Muscle of back (tissue), 13 donors: Measurements from ENCODE around the gene ARID4A. TPM values are rescaled to one million over a fixed set of nuclear protein-coding genes. Genes with fewer than 3 reads are reported as not detected.
"Not testable (repeated sequence)": the region's sequence is repeated elsewhere in the genome, so short reads cannot be mapped to it uniquely, and the experiment has no call there.

Experiments used
- DNase-seq, 3 donors: peaks; one replicate each; pipeline versions ENCODE4 v3.0.0 to v3.0.0-alpha.2; 2013
- long read RNA-seq, 9 donors: transcript quantifications; one replicate each; lab custom pipeline, GENCODE V29; 2026
- polyA plus RNA-seq, 10 donors: library from polyadenylated mRNA; unstranded; fragments of 120-200 nt; gene quantifications; one replicate each; pipeline ENCODE4 v1.2.1, GENCODE V29; 2013; ENCODE audit not compliant: insufficient read length in 10 of 10

The ARID4A gene
- polyA plus RNA-seq: 10 to 100 TPM; 11.4 to 18.3 (median 14.8) TPM
- long read RNA-seq, donor 1, full-length matches to known transcripts: 1 of 1 reads
- long read RNA-seq, donor 1, partial matches to known transcripts: 0 of 1 reads
- long read RNA-seq, donor 1, other reads (novel, unspliced or antisense): 0 of 1 reads
- long read RNA-seq, donor 2, partial matches to known transcripts: 0 of 1 reads
- long read RNA-seq, donor 2, other reads (novel, unspliced or antisense): 0 of 1 reads
- long read RNA-seq, donor 3: 0 reads
- long read RNA-seq, donor 4: 0 reads
- long read RNA-seq, donor 5, partial matches to known transcripts: 6 of 7 reads
- long read RNA-seq, donor 5, other reads (novel, unspliced or antisense): 0 of 7 reads
- long read RNA-seq, donor 6: 0 reads
- long read RNA-seq, donor 7, partial matches to known transcripts: 19 of 19 reads
- long read RNA-seq, donor 7, other reads (novel, unspliced or antisense): 0 of 19 reads
- long read RNA-seq, donor 8, partial matches to known transcripts: 8 of 8 reads
- long read RNA-seq, donor 8, other reads (novel, unspliced or antisense): 0 of 8 reads
- long read RNA-seq, donor 9: 0 reads

DNA sequence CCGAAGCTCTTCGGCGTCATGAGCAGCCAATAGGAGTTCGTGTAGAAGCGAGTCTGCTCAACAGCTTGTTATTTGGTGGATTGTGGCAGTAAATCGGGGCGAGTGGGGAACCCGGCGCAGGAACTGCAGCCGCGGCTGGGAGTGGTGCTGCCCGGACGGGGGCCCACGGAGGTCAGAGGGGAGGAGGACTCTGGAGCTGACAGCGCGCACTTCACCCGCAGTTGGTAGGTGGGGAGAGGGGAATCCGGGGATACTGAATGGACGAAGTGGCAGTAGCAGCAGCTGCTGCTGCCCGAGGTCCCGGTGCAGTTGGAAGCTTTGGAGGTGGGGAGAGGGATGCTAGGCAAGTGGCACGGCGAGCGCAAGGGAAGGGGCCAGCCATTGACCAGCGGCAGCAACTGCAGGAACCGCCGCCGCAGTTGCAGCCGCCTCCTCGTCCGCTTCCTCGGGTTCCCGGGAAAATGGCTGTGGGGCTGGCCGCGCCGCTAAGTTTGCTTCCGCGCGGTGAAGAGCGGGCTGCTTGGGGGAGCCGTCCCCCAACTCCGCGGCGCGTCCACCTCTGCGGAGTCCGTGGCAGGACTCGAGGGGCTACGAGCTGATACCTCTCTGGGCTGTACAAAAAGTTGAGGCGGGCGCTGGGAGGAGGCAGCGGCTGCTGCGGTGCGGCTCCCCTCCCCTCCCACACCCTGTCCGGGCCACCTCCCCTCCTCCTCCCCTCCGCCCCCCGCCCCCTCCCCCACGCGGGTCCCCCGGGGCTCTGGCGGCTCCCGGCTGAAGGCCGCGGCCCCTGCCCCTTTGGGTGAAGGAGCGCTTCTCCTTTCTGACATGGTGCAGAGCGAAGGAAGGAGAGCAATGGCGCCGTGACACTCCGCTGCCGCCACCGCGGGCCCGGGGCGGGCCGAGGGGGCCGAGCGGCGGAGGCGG lies at the start of gene ARID4A:
Gene ARID4A, plus strand, starts transcription at position 79 of the 924 bp plus-strand sequence. CDS start 1,300 bp downstream, outside the sequence.
- peak in 2 of 3 donors; percentile 20 to 88 for DNase-seq

DNA sequence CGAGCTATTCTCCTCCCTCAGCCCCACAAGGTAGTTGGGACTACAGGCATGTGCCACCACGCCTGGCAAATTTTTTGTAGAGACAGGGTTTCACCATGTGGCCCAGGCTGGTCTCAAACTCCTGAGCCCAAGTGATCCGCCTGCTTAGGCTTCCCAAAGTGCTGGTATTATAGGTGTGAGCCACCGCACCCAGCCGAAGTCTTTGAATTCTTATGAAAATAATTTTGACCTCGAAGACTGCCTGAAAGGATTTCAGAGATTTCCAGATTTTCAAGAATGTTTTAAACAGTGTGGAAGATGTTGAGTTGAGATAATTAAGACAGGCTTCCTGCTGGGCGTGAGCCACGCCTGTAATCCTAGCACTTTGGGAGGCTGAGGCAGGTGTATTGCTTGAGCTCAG lies 48.7 kb upstream of the ARID4A start:
- DNase-seq: no peak

- no peak for DNase-seq
Measured at GRCh38 chr14:58258156-58258555, 40.2 kb upstream of the ARID4A start.

DNA sequence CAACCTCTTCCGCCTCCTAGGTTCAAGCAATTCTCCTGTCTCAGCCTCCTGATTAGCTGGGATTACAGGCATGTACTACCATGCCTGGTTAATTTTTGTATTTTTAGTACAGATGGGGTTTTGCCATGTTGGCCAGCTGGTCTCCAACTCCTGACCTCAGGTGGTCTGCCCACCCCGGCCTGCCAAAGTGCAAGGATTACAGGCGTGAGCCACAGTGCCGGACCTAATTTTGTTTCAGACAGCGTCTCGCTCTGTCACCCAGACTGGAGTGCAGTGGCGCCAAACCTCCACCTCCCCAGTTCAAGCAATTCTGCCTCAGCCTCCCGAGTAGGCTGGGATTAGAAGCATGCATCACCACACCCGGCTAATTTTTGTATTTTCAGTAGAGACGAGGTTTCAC lies 36.4 kb upstream of the ARID4A start:
- not testable (repeated sequence) for DNase-seq

- DNase-seq: no peak
Measured at GRCh38 chr14:58265401-58265800, 33.0 kb upstream of the ARID4A start.

DNA sequence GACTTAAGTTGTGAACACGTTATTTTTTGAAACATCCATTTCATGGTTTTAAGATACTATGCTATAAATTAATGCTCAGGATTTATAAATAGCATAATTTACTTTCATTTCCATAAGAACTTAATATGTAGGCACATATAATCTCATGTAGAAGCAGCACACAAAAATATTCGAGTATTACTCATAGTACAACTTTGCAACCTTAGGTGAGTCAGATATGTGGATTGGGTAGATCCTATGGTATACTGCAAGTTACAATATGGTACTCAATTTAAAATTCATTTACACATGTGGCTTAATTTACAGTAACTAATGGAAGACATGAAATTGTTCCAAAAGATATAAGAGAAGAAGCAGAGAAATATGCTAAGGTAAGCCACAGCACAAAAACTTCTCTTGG lies 27.7 kb upstream of the ARID4A start:
- no peak for DNase-seq

DNA sequence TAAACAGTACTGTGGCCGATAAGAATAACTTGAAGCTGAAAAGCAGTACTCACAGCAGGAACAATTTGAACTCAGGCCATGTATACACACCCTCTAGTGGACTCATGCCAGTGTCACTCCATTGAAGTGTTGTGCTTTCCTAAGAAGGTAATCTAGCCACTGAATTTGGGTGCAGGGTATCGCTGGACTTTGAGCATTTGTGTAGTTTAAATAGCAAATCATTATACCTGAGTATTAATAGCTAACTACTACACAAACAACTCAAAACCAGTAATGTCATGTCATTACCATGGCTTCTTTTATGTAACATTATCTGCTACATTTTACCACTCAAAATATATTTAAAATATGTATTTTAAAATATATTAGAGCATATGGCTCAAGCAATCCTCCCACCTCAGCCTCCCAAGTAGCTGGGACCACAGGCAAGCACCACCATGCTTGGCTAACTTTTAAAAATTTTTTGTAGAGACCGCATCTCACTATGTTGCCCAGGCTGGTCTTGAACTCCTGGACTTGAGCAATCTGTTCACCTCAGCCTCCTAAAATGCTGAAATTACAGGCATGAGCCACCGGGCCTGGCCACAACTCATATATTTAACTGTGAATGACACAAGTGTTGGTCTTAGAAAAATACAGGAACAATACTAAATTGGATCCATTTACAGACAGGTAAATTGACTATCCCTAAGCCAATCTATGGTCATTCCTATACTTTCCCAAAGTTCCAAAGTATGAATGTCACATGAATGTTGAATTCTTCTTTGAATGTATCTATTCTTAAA lies 25.6 kb upstream of the ARID4A start:
- DNase-seq: peak in 1 of 3 donors; percentile 18

DNA sequence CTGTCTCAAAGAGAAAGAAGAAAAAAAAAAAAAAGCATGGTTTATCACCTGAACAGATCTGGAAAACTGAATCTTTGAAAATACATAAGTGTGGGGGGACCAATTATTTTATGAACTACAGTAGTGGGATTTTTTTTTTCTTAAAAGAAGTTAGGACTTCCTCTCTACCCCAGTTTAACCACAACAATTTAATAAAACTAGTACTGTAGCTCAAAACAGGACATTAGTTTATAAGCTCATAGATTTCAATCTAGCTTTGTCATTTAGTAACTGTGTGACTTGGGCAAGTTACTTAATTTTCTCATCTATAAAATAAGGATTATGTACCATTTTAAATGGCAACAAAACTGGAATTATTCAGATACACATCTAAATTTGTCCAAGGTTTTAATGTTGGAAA lies 23.5 kb upstream of the ARID4A start:
- no peak for DNase-seq

- DNase-seq: no peak
Measured at GRCh38 chr14:58275527-58276190, 22.7 kb upstream of the ARID4A start.

DNA sequence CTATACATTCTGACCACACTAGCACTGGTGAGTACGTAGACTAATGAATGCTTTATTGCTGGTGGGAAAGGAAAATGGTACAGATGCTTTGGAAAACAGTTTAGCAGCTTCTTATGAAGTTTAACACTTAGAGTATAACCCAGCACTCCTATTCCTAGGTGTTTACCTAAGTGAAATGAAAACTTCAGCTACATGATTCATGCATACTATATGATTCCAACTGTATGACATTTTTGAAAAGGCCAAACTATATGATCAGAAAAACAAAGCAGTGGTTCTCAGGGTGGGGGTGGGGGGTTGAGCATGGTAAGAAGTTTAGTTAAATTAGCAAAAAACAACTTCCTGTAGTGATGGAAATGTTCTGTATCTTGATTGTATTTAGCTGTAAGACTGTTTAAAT lies 22.1 kb upstream of the ARID4A start:
- no peak for DNase-seq

DNA sequence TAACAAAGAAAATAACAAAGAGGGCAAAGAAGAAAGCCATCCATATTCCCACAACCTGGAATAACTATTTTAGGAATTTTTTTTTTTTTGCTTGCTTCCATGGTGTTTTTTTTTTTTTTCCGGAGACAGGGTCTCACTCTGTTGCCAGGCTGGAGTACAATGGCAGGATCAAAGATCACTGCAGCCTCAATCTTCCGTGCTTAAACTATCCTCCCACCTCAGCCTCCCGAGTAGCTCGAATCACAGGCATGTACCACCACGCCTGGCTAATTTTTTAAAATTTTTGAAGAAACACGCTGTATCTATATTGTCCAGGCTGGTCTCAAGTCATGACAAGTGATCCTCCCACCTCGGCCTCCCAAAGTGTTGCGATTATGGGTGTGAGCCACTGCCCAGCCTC lies 20.2 kb upstream of the ARID4A start:
- DNase-seq: no peak

DNA sequence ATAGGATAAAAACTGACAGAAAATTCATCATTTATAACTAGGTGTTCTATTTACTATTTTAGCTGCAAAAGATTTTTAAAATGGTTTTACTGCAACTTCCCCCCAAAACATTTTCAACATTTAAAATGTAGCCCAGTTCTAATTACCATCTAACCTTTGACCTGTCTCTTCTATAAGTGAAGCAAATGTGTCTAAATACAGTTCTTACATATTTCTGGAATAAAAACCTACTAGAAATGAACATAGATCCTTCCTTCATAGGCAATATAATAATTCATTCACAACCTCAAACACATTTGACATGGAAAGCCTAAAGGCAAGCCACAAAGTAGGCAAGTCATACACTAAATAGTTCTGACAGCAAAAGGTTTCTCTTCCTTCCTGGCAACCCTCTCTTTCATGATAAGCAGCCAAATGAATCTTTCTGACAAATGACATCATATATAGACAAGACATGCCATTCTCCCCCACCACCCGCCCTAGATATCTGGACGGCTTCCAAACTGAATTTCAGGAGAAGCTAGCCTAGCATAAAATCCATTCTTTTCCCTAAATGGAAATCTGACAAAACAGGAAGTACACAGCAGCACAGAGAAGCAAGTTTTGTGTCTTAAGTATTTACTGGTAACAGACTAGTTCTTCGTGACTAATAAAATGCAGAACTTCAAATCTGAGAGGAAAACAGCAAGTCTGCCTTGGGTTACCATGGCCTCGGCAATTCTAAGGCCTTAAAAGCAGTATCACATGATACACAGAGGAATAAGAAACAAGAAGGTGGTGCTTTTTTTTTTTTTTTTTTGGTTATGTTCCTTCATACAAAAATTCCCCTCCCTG lies 17.2 kb upstream of the ARID4A start:
- DNase-seq: peak; percentile 48 to 90 (median 72)

DNA sequence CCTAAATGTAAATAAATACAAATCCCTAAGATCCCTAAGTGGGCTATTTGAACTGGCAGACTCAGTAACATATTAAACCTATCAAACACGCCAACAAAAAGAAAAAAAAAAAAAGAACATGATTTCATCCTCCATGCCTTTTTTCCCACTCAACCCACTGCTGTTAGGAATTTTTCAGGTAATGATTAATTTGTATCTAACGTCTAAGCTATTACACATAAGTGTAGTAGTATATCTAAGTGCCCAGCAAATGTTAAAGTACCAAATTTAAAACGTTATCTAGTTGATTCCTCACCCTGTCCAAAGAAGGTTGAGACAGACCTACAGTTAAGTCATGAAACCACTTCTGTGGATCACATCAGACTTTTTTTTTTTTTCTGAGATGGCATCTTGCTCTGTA lies 16.4 kb upstream of the ARID4A start:
- DNase-seq: no peak

GRCh38 chr14:58282925-58283593 lies 15.3 kb upstream of the ARID4A start:
- no peak for DNase-seq

DNA sequence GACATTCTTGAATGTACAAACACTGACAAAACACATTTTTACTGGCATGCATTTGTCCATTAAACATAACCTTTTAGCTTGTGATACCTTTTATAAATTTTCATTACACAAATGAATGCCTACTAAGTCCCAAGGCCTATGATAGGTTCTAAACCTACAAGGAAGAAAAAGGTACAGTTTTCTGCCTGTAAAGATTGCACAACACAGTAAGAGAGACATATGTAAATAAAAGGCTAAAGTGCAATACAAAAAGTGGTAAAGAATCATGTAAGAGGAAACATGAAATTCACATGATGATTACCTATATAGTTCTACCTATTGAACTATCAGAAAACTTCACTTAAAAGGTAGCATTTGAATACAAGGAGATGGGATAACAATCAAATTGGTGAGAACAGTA lies 14.6 kb upstream of the ARID4A start:
- DNase-seq: no peak

- DNase-seq: no peak
Measured at GRCh38 chr14:58285132-58285531, 13.2 kb upstream of the ARID4A start.

- no peak for DNase-seq
Measured at GRCh38 chr14:58287607-58288042, 10.7 kb upstream of the ARID4A start.

GRCh38 chr14:58288106-58288792 lies 10.1 kb upstream of the ARID4A start:
- DNase-seq: no peak

DNA sequence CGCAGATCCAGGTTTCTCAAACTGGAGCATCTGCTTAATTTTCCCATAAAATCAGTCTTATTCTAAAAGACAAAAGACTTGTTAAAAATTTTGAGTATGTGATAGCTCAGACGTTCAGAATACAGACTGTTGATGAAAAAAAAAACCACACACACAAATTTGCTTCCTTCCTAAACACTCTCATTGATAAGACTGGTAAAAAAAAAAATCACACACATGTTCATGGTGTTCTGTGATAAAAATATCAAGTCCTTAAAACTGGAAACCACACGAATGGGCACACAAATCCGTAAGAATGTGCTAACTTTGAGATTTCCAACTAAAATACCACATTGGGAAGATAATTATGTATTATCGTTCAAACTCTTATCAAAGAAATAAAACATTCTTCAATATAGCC lies 6.7 kb upstream of the ARID4A start:
- DNase-seq: no peak
